HG02885 (cell line): ENCODE results near the gene OR6B3.
"Not testable (repeated sequence)": the region's sequence is repeated elsewhere in the genome, so short reads cannot be mapped to it uniquely, and the experiment has no call there.

Experiments used
- ATAC-seq: cut with Tn5 transposase; IDR thresholded peaks from one replicate; pipeline ENCODE4 v1.9.1; 2021; ENCODE audit warnings: mild to moderate bottlenecking; ENCODE audit not compliant: unreplicated experiment, poor library complexity

The OR6B3 gene

GRCh38 chr2:240045098-240045497 is 8.2 kb downstream of the OR6B3 start:
- ATAC-seq, result no peak

GRCh38 chr2:240044096-240044495 is 9.2 kb downstream of the OR6B3 start:
- not testable (repeated sequence) for ATAC-seq

GRCh38 chr2:240043279-240043989 is 9.9 kb downstream of the OR6B3 start:
- ATAC-seq, result no peak

GRCh38 chr2:240042740-240043139 is 10.6 kb downstream of the OR6B3 start:
- no peak for ATAC-seq

GRCh38 chr2:240041363-240041762 is 12.0 kb downstream of the OR6B3 start:
- ATAC-seq, result no peak

GRCh38 chr2:240037358-240037757 is 16.0 kb downstream of the OR6B3 start:
- no peak for ATAC-seq

GRCh38 chr2:240033330-240033678 is 20.0 kb downstream of the OR6B3 start:
- no peak for ATAC-seq

GRCh38 chr2:240032406-240033329 is 20.7 kb downstream of the OR6B3 start:
- ATAC-seq, result no peak

GRCh38 chr2:240030379-240031094 is 22.8 kb downstream of the OR6B3 start, which contains the start of gene OR6B2:
OR6B2 (minus strand) TSS chr2:240030429; CDS start chr2:240030429, 0 bp downstream.
- ATAC-seq, result no peak

GRCh38 chr2:240024766-240025165 is 28.6 kb downstream of the OR6B3 start:
- peak; percentile 19 for ATAC-seq

GRCh38 chr2:240023792-240024191 is 29.5 kb downstream of the OR6B3 start:
- ATAC-seq, result no peak

- ATAC-seq, result no peak
Measured at GRCh38 chr2:240021488-240022104, 31.7 kb downstream of the OR6B3 start.

GRCh38 chr2:240018071-240018750 is 35.1 kb downstream of the OR6B3 start:
- no peak for ATAC-seq

- ATAC-seq, result no peak
Measured at GRCh38 chr2:240014327-240014726, 39.0 kb downstream of the OR6B3 start.

- ATAC-seq, result no peak
Measured at GRCh38 chr2:240013343-240013742, 40.0 kb downstream of the OR6B3 start.

GRCh38 chr2:240002983-240003382 is 50.3 kb downstream of the OR6B3 start:
- ATAC-seq, result no peak

- ATAC-seq, result no peak
Measured at GRCh38 chr2:240000671-240001070, 52.6 kb downstream of the OR6B3 start.

- no peak for ATAC-seq
Measured at GRCh38 chr2:239997686-239998409, 55.5 kb downstream of the OR6B3 start.
